Epithelial cell of umbilical artery (primary cell): ENCODE data around the gene CAPNS1. TPM values are rescaled to one million over a fixed set of nuclear protein-coding genes. Genes with fewer than 3 reads are reported as not detected.

ENCODE experiments used
- total RNA-seq: library from RNA; depleted of rRNA; stranded (reverse); fragments of >200 nt; gene quantifications from 2 replicates; pipeline ENCODE4 v1.2.3, GENCODE V29; 2014

Gene CAPNS1
- total RNA-seq: 183 and 230 TPM in 2 replicates

GRCh38 chr19:36139473-36140303 lies at the start of gene CAPNS1:
TSS of gene CAPNS1 (plus strand) at chr19:36140066. CDS start at chr19:36141012, 946 bp downstream.

GRCh38 chr19:36110487-36111199 lies 29.2 kb upstream of the CAPNS1 start, which contains the start of gene OVOL3:
TSS of gene OVOL3 (plus strand) at chr19:36111143. CDS start at chr19:36111203, 60 bp downstream.

GRCh38 chr19:36114721-36115452 lies 25.0 kb upstream of the CAPNS1 start, which contains the start of gene POLR2I:
TSS of gene POLR2I (minus strand) at chr19:36114875. CDS start at chr19:36114856, 19 bp downstream.

GRCh38 chr19:36115453-36116343 lies 24.2 kb upstream of the CAPNS1 start, which contains the start of gene TBCB:
TSS of gene TBCB (plus strand) at chr19:36115468. CDS start at chr19:36115561, 93 bp downstream.

GRCh38 chr19:36152352-36153091 lies 12.7 kb downstream of the CAPNS1 start, which contains the start of gene COX7A1:
TSS of gene COX7A1 (minus strand) at chr19:36152447. CDS start at chr19:36152407, 40 bp downstream.

Other genes starting within 250 kb of the CAPNS1 start
- gene NFKBID, start 239.5 kb upstream of the CAPNS1 start, total RNA-seq: 1.6 and 17.5 TPM in 2 replicates
- not detected in 2 replicates for gene HCST, start 237.5 kb upstream of the CAPNS1 start, total RNA-seq
- gene TYROBP, start 231.8 kb upstream of the CAPNS1 start, total RNA-seq: not detected in 2 replicates
- gene LRFN3, start 203.7 kb upstream of the CAPNS1 start, total RNA-seq: 1.3 and 2.4 TPM in 2 replicates
- gene SDHAF1, start 144.9 kb upstream of the CAPNS1 start, total RNA-seq: 10.9 and 18.2 TPM in 2 replicates
- not detected in 2 replicates for gene SYNE4, start 131.3 kb upstream of the CAPNS1 start, total RNA-seq
- gene ALKBH6, start 125.9 kb upstream of the CAPNS1 start, total RNA-seq: 12.3 and 22.2 TPM in 2 replicates
- gene CLIP3, start 107.2 kb upstream of the CAPNS1 start, total RNA-seq: 1.8 and 1.9 TPM in 2 replicates
- 0.65 and 1.2 TPM in 2 replicates for gene THAP8, start 85.8 kb upstream of the CAPNS1 start, total RNA-seq
- 4.2 and 7.0 TPM in 2 replicates for gene WDR62, start 85.2 kb upstream of the CAPNS1 start, total RNA-seq
- gene OVOL3, start 28.9 kb upstream of the CAPNS1 start, total RNA-seq: not detected in 2 replicates
- gene POLR2I, start 25.2 kb upstream of the CAPNS1 start, total RNA-seq: 73.7 and 126 TPM in 2 replicates
- gene TBCB, start 24.6 kb upstream of the CAPNS1 start, total RNA-seq: 215 and 250 TPM in 2 replicates
- 2.0 and 2.3 TPM in 2 replicates for gene COX7A1, start 12.4 kb downstream of the CAPNS1 start, total RNA-seq
- gene ZNF565, start 74.6 kb downstream of the CAPNS1 start, total RNA-seq: 5.5 TPM in 2 replicates
- gene ZNF146, start 75.0 kb downstream of the CAPNS1 start, total RNA-seq: 132 and 153 TPM in 2 replicates
- gene ZFP14, start 239.1 kb downstream of the CAPNS1 start, total RNA-seq: 1.6 and 6.1 TPM in 2 replicates